Upper lobe of left lung (tissue), 4 donors: ENCODE results near the gene DLL1.

Experiments used
- EP300 ChIP-seq, 4 donors: sonication (generic); formaldehyde crosslinking; IDR thresholded peaks; one replicate each; pipeline ENCODE4 v1.5.1; 2017; ENCODE audit warnings: antibody characterized with exemption in 4 of 4, control low read depth in 2 of 4
- POLR2AphosphoS5 ChIP-seq, 2 donors: sonication (generic); formaldehyde crosslinking; IDR thresholded peaks; one replicate each; pipeline ENCODE4 v1.5.1; 2017; ENCODE audit warnings: antibody characterized with exemption in 2 of 2
- TF ChIP-seq, protein P1 (sequence below), 6 experiments: fragments of 450-650 bp in 4 of 6; fragments of 200-600 bp in 2 of 6; sonication (generic) in 2 of 6; IDR thresholded peaks; one replicate each; pipeline ENCODE4 v1.5.1; 2016 to 2019; ENCODE audit warnings: antibody characterized with exemption in 6 of 6

GRCh38 chr6:170308761-170309160, 17.9 kb upstream of the DLL1 start:
- TF ChIP-seq EP300 (IDR thresholded peaks at IDR 0.05): no peak
- TF ChIP-seq, protein P1, sequence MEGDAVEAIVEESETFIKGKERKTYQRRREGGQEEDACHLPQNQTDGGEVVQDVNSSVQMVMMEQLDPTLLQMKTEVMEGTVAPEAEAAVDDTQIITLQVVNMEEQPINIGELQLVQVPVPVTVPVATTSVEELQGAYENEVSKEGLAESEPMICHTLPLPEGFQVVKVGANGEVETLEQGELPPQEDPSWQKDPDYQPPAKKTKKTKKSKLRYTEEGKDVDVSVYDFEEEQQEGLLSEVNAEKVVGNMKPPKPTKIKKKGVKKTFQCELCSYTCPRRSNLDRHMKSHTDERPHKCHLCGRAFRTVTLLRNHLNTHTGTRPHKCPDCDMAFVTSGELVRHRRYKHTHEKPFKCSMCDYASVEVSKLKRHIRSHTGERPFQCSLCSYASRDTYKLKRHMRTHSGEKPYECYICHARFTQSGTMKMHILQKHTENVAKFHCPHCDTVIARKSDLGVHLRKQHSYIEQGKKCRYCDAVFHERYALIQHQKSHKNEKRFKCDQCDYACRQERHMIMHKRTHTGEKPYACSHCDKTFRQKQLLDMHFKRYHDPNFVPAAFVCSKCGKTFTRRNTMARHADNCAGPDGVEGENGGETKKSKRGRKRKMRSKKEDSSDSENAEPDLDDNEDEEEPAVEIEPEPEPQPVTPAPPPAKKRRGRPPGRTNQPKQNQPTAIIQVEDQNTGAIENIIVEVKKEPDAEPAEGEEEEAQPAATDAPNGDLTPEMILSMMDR (IDR thresholded peaks at IDR 0.05): no peak
- no peak for TF ChIP-seq POLR2AphosphoS5 (IDR thresholded peaks at IDR 0.05)
